HCT116 (cell line): ENCODE measurements around the gene CD93.

ENCODE experiments used
- CTCF ChIP-seq, 3 experiments: fragments of 200-600 bp in 1 of 3; sonication (generic) in 1 of 3; IDR thresholded peaks in 2 of 3; conservative IDR thresholded peaks in 1 of 3; 2 replicates each; pipeline ENCODE4 v1.5.1; 2012 to 2017; ENCODE audit warnings: low read depth in 2 of 3, low read length in 2 of 3, antibody characterized with exemption in 1 of 3, borderline replicate concordance in 1 of 3, control low read depth in 1 of 3, mild to moderate bottlenecking in 1 of 3, mixed read lengths in 1 of 3, mixed run types in 1 of 3, moderate library complexity in 1 of 3; ENCODE audit not compliant: insufficient read depth in 1 of 3
- EGR1 ChIP-seq: IDR thresholded peaks from 2 replicates; pipeline ENCODE4 v1.6.1; 2012; ENCODE audit warnings: low read depth
- EZH2 ChIP-seq: fragments of 200-600 bp; sonication (generic); IDR thresholded peaks from 2 replicates; pipeline ENCODE4 v1.6.1; 2017; ENCODE audit warnings: antibody characterized with exemption, mixed run types
- EZH2phosphoT487 ChIP-seq: fragments of 200-600 bp; IDR thresholded peaks from 2 replicates; pipeline ENCODE4 v1.6.1; 2018; ENCODE audit warnings: antibody characterized with exemption, borderline replicate concordance
- JUND ChIP-seq: IDR thresholded peaks from 2 replicates; pipeline ENCODE4 v1.6.1; 2012
- POLR2A ChIP-seq: IDR thresholded peaks from 2 replicates; pipeline ENCODE4 v1.7.0; 2011; ENCODE audit warnings: borderline replicate concordance; ENCODE audit not compliant: insufficient read depth, insufficient read length; ENCODE audit errors: extremely low read depth
- POLR2AphosphoS5 ChIP-seq: IDR thresholded peaks from 2 replicates; pipeline ENCODE4 v1.6.1; 2011; ENCODE audit warnings: mild to moderate bottlenecking, low read depth, low read length, moderate library complexity
- RAD21 ChIP-seq: IDR thresholded peaks from 2 replicates; pipeline ENCODE4 v1.6.1; 2012; ENCODE audit warnings: low read depth, mild to moderate bottlenecking
- SRF ChIP-seq: IDR thresholded peaks from 2 replicates; pipeline ENCODE4 v1.6.1; 2012; ENCODE audit warnings: low read depth
- YY1 ChIP-seq: IDR thresholded peaks from 2 replicates; pipeline ENCODE4 v1.6.1; 2011; ENCODE audit warnings: low read length, low read depth, moderate library complexity, mild to moderate bottlenecking; ENCODE audit not compliant: insufficient replicate concordance; ENCODE audit errors: extremely low read depth

- TF ChIP-seq POLR2A (no peak), JUND (no peak), EZH2phosphoT487 (no peak), SRF (no peak), CTCF (IDR thresholded peaks at IDR 0.05 in 2 of 3, conservative IDR thresholded peaks at IDR 0.05 in 1 of 3; ENCODE audit: borderline replicate concordance in 1 of 3, insufficient read depth in 1 of 3, low read depth in 2 of 3, low read length in 2 of 3) (no peak), RAD21 (no peak), YY1 (no peak), EGR1 (no peak), POLR2AphosphoS5 (no peak), EZH2 (no peak)
These were observed 33.2 kb downstream of the CD93 start for GRCh38 chr20:23052904-23053303.
